Measurements from ENCODE around the gene AFDN.

The AFDN gene

DNA sequence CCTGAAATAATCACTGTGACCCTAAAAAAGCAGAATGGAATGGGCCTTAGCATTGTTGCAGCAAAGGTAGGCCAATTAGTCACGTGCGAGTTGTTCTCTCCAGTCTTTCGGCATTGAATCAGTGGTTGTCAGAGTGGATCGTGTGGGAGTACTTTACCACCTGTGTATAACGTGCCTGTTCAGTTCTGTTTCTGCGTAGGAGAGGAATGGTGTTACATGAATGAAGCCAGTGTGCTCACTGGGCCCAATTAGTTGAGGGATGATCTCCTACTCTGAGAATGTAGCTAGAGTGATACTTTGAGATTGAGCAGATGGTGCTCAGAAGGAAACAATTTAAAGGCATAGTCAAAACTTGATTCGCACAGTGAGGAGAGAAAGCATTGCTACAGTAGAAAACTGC lies 98.3 kb downstream of the AFDN start:
- no peak for DNase-seq

DNA sequence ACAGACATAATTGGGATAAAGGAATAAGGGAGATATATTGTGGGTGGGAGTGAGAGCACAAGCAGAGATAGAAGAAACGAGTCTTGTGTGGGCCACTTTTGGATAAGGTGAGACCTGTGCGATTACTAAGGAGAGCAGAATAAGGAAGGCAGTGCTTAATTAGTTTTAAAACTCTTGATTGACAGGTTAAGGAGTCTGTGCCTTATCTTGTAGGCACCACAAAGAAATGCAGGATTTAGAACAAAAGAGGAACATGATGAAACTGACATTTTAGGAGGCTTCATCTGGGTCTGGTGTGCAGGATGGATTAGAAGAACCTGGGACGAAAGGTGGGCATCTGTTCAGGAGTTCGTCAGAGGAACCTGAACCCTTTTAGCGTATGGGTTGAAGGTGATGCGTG lies 100.5 kb downstream of the AFDN start:
- DNase-seq = no peak

DNA sequence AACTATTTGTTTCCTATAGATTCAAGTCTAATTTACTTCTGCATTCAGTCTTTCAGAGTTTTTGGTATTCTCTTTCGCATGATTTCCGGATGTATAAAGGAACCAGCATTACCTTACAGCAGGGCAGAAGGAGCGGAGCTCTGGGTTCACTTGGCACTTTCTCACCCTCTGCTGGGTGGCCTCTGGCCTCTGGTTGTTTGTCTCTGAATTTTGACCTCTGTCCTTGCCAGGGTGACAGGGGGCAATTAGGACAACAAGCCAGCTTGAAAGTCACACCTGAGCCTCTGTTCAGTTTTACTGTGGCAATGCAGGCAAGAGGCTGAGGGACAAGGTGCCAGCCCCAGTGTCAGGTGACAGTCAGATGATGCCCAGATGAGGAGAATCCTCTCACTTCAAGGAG lies 101.4 kb downstream of the AFDN start:
- DNase-seq = no peak

DNA sequence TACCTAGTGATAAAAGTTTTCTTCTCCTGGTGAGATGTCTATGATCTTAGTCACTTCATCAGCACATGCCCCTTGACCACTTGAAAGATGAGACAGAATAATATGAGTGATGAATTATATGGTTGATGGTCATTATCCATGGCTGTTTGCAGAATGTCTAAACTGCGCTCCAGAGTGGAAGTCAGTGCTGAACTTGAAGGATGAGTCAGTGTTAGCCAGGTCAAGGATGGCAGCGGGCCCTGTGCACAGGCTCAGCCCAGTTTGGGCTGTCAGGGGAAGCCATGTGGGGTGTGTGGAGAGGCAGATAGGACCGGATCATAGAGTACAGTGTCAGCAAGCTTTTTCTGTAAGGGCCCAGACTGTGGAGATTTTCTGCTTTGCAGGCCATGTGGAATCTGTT lies 103.6 kb downstream of the AFDN start:
- no peak for DNase-seq

DNA sequence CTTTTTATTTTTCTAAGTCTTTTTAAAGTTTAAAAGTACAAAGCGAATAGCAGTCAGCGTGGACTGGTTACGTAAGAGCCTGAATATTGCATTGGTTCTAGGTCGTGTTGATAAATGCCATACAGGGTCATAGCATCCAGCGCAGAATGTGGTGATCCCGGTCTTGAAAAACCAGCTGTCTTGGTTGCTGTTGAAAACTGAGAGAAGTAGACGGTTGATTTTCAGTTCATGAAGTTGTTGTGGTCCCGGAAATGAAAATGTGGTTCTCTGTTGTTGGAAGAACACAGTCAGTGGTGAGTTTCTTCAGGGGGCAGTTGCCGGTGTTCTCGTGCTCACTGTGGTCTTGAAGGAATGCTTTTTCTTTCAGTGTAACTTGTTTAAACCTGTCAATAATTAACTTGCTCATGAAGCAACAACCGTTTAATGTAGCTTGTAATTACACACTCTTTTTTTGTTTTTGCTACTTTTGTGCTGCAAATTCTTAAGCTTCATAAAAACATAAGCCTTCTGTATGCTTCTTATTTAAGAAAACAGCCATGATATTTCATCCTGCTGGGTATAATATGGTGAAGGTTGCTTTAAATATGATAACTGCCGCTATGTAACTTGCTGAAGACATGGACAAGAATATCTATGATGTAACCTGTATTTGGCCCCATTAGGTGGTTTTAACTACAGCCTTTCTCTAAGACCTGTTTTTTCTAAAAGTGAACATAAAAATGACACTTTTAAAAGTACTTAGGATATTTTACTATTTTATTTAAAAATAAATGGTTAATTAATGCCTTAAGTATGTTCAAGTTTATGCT lies 106.0 kb downstream of the AFDN start:
- DNase-seq = no peak

DNA sequence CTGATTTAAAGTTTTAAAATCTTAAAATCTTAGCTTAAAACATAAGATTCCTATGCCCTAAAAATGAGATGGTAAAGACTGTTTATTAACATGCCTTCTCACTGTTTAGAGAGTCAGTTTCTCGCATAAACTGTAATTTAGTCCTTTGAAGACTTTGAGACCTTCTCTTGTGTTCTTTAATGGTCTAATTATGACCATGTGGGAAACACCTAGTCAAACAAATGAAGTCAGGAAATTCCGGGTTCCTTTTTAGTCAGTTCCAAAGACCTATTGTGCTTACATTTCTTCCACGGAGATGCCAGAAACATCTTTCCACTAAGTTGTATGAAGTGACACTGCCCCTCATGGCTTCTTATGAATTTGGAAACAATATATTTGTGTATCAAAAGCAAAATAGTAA lies 106.6 kb downstream of the AFDN start:
- no peak for DNase-seq

DNA sequence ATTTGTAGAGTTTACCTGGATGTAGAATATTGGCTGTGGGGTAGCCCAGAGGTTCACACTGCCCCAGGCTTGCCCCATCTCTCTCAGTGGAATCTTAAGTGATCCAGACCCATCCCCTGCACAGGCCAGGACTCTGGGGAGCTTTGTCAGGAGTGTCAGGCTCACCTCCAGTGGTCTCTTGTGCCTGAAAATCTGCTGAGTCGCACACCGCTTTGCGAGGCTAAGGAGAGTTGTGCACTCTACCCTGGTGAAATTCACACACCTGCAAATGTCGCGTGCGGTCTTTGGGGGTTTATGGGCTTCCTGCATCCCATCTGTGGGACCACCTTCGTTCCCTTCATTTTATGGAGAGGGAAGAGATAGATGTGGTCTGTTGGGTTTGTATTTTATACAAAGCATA lies 107.1 kb downstream of the AFDN start:
- no peak for DNase-seq

DNA sequence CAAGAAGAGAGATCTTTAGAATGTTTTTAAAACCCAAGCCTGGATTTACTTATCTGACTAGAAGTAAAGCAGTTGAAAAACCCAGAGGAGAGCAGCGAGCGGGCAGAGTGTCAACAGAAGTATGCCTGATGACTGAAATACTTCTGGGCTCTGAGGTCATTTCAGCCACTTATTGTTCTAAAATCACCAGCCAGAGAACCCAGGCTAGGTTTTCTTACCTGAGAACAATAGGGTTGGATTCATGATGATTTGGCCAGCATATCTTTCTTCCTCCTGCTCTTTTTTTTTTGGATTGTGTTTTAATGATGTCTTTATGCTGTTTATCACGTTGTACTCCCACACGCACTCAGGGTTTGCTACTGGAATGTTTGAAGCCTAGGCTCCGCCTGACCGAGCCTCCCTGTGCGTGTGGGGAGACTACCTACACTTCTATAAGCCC lies 107.7 kb downstream of the AFDN start:
- DNase-seq = no peak

DNA sequence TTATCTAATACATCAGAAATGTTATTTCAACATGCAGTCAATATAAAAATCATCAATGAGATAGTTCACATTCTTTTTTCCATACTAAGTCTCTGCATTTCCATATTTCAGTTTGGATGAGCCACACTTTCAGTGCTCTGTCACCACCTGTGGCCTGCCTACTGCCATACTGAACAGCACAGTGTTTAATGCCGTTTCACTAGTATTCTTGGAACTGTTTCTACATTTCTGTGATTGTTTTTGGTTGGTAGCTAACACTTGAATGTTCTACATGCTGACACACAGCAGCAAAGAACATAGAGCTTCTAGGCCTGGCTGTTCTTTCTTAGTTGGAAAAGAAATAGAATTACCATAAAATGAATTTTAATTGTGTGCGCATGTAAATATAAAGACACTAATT lies 109.3 kb downstream of the AFDN start:
- no peak for DNase-seq

DNA sequence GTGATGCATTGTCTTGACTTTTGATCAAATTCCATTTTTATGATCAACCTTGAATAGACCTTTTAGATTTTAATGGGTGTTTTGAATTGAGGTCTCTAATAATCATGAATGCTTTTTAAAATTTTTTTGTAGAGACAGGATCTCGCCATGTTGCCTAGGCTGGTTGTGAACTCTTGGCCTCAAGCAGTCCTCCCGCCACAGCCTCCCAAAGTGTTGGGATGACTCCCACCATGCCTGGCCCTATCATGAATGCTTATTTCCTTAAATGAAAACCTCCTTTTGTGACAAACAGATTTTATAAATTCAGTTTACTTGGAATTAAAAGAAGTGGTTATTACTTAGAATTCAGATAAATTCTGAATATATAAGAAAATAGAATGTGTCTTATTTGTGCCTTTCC lies 110.6 kb downstream of the AFDN start:
- DNase-seq = no peak

DNA sequence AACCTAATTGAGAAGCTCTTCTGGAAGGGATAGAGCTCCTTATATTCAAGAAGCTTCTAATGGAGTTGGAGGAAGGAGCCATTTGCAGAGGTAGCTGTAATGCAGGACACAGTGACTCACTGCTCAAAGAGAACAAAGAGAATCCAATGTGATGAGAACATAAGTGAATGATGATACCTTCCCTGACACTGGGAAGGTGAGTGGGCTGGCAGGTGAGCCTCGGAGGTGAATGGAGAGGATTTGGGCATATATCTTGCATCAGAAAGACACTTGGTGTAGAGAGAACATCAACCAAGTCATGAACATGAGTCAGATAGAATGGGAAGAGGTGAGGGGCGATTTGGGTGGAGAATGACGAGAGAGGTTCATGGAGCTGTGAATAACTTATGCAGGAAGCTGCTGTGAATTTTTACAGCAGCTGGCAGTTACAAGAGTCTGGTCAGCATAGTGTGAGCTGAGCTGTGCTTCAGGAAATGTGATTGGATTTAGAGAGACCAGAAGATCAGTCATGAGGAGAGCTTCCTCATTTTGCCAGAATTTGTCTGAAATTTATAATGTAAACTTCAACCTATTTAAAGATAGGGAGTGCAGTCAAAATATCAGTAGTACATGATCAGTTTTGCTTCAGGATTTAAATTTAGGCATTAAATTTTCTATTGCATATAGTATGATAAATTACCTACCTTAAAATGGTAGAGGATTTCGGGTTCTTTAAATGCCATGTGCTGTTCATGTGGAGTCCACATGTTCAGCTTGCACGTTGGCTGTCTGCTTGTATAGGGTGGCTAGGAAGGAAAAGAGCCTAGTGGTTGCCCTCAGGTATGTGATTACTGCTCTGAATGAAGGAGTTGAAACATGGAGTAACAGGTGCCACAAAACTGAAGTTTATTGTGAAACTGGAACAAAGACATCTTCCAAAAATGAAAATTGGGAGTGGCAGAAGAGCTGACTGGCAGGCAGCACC lies 111.5 kb downstream of the AFDN start:
- DNase-seq = no peak

DNA sequence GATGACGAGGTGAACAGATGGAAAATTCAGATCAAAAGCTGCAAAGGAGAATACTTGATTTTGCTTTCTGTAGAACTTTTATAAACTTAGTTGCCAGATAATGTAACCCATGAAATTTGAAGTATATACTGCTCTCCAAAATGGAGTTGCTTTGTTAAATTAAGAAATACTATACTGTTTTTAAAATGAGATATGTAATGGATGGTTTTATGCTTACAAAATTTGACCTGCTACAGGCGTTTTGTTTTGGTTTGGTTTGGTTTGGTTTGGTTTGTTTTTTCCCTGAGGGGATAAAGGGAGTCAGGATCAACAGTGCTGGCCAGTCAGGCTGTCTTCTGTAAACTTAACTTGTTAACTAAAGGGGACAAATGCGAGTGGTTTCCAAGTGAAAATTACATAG lies 115.1 kb downstream of the AFDN start:
- DNase-seq = no peak

DNA sequence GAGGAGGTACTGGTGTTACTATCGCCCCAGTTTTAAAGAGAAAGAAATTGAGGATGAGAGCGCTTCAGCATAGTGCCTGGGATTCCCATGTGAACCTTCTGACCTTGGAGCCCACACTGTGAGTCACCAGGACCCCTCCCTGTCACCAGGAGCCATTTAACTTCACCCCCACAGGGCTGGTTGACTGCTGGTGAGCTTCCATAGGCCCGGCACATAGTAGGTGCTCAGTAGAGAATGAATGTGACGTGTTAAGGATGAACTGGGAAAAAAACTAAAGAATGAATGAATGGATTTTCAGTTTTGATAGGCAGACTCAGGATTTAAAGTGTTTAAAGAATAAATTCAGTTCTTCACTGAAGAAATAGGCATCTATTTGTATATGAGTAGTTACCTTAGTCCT lies 117.4 kb downstream of the AFDN start:
- no peak for DNase-seq

DNA sequence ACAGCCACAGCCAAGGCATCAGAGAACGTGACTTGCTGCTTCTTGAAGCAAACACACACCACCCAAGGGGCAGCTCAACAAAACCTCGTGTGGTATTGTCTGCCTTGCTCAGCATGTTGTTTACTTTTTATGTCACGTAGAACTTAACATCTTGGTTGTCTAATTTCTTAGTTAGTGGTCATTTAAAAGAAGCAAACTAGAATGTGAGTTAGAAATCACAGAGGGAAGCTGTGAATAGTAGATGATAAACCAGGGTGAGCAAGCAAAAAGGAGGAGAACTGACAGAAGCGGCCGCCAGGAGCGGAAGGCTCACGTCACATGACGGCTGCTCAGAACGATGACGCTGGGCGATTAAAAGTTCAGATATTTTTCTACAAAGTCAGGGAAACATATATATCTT lies 119.3 kb downstream of the AFDN start:
- no peak for DNase-seq

DNA sequence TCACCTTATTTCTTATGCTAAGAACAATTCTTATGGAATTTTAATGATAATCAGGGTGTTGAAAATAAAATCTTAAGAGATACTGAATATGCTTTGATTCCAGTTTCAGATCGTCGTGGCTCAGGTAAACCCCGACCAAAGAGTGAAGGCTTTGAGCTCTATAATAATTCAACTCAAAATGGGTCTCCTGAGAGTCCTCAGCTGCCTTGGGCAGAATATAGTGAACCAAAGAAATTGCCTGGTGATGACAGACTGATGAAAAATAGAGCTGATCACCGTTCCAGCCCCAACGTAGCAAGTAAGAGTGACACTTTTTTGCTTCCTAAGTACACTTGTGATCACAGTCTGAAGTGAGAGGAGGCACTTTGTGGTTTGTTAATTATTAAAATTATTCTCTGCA lies 119.9 kb downstream of the AFDN start:
- no peak for DNase-seq

DNA sequence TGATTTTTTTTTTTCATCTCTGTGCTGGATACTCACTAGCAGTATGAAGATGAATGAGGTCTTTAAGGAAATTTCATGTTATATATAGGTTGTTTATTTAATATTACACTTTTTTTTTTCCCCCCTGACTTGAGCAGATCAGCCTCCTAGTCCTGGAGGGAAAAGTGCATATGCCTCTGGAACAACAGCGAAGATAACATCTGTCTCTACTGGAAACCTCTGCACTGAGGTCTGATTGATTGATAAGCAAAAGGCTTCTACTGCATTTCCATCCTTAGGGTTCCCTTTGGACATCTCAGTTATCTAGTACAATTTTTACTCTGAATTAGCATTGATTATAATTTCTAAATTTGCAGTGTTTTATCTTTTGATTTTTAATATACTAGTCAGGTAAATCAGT lies 121.0 kb downstream of the AFDN start:
- no peak for DNase-seq

DNA sequence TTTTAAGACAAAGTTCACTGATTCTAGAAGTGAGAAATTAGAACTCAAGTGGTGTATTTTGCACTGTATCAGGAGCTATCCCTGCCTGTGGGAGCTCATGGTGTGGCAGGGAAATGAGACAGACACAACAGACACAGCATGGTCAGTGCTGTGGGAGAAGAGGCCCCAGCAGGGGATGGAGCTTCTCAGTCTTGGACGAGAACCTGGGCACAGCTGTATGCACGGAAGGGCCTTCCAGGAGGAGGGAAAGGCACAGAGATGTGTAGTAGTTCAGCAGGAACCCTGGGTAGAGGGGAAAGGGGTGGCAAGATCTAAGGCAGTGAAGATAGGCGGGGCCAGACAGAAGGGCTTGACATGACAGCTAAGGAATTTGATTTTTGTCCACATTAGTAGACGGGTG lies 122.0 kb downstream of the AFDN start:
- DNase-seq = no peak

DNA sequence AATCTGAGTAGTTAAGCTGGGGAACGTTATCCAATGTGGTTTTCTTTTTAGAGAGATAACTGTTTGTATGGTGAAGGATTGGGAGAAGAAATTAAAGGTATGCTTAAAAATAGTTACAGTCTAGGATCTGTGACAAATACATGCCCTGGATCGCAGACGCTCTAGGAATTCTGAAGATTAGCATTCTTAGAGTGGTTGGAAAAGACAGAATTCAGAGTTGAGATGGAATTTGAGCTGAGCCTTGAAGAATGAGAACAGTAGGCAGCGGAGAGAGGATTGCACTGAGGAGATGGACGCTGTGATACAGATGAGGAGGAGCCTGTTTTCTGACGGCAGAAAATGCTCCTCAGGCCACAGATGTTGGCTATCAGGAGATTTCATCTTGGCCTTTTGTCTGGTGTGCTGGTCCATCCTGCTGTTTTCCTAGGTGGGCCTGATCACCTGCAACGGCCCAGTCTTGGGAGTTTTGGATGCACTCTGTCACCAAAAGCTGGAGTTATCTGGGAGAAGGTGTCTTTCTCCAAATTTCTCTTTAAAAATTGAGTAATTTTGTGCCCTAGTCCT lies 122.5 kb downstream of the AFDN start:
- DNase-seq = no peak

DNA sequence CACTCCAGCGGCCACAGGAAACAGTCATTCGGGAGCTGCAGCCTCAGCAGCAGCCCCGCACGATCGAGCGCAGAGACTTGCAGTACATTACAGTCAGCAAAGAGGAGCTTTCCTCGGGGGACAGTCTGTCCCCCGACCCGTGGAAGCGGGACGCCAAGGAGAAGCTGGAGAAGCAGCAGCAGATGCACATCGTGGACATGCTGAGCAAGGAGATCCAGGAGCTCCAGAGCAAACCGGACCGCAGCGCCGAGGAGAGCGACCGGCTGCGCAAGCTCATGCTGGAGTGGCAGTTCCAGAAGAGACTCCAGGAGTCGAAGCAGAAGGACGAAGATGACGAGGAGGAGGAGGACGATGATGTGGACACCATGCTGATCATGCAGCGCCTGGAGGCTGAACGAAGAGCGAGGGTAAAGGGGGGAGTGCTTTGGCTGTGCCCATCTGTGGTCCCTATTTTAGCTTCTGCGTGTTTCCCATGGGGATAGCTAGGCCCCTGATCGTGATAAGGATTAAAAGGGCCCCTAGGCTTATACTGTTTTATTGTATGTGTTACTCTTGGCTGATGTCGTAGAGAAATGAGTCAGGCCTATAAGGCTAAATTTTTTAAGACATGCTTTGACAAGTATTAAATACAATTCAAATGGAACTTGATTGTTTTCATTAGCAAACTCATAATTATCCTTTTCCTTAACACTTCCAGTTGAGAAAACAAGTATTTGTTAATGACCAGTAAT lies 125.2 kb downstream of the AFDN start:
- no peak for DNase-seq

DNA sequence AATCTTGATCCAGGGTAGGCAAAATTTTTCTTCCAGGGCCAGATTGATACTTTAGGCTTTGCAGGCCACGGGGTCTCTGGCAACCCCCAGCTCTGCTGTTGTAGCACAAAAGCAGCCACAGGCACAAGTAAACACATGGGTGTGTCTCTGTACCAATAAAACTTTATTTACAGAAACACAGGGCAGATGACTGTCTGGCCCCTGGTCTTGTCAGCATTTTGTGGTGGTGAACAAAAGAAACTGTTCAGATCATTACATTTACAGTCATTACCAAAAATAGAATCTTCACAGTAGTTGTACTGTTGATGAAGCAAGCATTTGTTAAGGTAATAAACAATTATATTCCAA lies 125.8 kb downstream of the AFDN start:
- no peak for DNase-seq

DNA sequence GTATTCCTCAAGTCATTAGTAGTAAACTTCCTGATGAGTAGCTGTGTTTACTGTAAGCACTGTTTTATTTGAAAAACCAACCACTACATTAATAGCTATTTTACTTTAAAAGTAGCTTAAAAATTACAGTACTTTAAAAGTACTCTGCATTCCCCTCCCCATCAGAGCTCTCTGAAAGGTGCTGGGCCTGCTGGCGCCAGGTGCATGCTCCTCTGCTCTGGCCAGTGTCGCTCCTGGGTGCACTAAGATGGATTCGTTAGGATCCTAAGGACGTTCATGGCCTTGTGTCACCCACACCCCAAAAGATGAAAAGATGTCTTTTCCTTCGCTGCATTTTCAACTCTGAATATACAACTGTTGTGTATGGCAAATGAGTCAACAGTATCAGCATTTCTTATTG lies 126.8 kb downstream of the AFDN start:
- DNase-seq = no peak

DNA sequence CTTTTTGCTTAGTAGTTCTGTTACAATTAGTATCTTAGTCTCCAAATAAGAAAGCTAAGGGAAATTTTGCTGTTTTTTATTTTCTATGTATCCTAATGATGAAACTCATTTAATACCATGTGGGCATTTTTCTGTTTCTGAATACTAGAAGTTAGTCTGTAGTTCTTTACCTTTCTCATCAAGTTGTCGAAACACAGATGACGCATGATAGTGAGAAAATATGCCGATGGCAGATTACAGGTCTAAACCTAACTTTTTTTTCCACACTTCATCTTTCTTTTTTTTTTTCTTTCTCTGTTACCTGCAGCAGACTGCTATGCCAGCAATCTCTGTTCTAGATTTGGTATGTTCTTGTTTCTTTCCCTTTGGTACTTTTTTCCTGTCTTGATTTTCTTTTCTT lies 127.4 kb downstream of the AFDN start:
- DNase-seq = no peak

DNA sequence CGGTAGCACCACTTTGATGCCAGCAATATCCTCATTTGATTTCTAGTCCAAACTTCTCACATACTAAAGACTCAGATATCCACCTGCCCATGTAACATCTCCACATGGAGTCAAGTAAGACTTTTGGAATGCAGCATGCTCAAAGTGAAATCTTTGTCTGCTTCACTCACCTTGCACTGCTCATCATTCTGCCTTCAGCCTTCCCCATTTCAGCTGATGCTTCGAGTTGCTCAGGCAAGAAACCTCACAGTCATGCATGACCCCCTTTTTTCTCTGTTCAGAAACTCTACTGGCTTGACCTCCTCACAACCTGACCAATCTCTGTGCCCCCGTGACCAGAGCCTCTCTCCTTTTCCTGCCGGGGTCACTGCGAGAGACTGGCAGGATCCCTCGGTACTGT lies 129.8 kb downstream of the AFDN start:
- DNase-seq = no peak
